GM19463 (cell line): Measurements from ENCODE around the gene CYP17A1.
"Not testable (repeated sequence)": the region's sequence is repeated elsewhere in the genome, so short reads cannot be mapped to it uniquely, and the experiment has no call there.

Experiments
- ATAC-seq: cut with Tn5 transposase; IDR thresholded peaks from one replicate; pipeline ENCODE4 v1.9.1; 2021; ENCODE audit warnings: mild to moderate bottlenecking, moderate library complexity; ENCODE audit not compliant: unreplicated experiment

The CYP17A1 gene

GRCh38 chr10:102837230-102837721, at the start of gene CYP17A1:
TSS of gene CYP17A1 (minus strand) at chr10:102837413. CDS start at chr10:102837361, 52 bp downstream.
- ATAC-seq = no peak

- no peak for ATAC-seq
These were observed 43.0 kb upstream of the CYP17A1 start for GRCh38 chr10:102880256-102880655.

- no peak for ATAC-seq
These were observed 41.4 kb upstream of the CYP17A1 start for GRCh38 chr10:102878629-102879028.

GRCh38 chr10:102876747-102877153, 39.5 kb upstream of the CYP17A1 start:
- ATAC-seq = no peak

- ATAC-seq = no peak
These were observed 35.0 kb upstream of the CYP17A1 start for GRCh38 chr10:102872163-102872562.

- no peak for ATAC-seq
These were observed 33.0 kb upstream of the CYP17A1 start for GRCh38 chr10:102870221-102870620.

- no peak for ATAC-seq
These were observed 32.3 kb upstream of the CYP17A1 start, which contains the start of gene AS3MT for GRCh38 chr10:102869258-102870198. TSS of gene AS3MT (plus strand) at chr10:102869470. CDS start at chr10:102869593, 123 bp downstream.

GRCh38 chr10:102868911-102869257, 31.7 kb upstream of the CYP17A1 start:
- ATAC-seq = no peak

- no peak for ATAC-seq
These were observed 28.4 kb upstream of the CYP17A1 start for GRCh38 chr10:102865620-102866019.

GRCh38 chr10:102863660-102864059, 26.4 kb upstream of the CYP17A1 start:
- ATAC-seq = no peak

- ATAC-seq = no peak
These were observed 22.7 kb upstream of the CYP17A1 start for GRCh38 chr10:102859911-102860310.

- ATAC-seq = no peak
These were observed 19.7 kb upstream of the CYP17A1 start for GRCh38 chr10:102856758-102857424.

GRCh38 chr10:102855731-102856436, 18.7 kb upstream of the CYP17A1 start:
- ATAC-seq = not testable (repeated sequence)

- not testable (repeated sequence) for ATAC-seq
These were observed 16.0 kb upstream of the CYP17A1 start for GRCh38 chr10:102853237-102853636.

- no peak for ATAC-seq
These were observed 12.9 kb upstream of the CYP17A1 start for GRCh38 chr10:102850025-102850518.

- no peak for ATAC-seq
These were observed 8.2 kb upstream of the CYP17A1 start for GRCh38 chr10:102845352-102845902.

GRCh38 chr10:102844190-102844776, 7.1 kb upstream of the CYP17A1 start:
- not testable (repeated sequence) for ATAC-seq

GRCh38 chr10:102843139-102843538, 5.9 kb upstream of the CYP17A1 start:
- ATAC-seq = not testable (repeated sequence)

GRCh38 chr10:102841827-102842345, 4.7 kb upstream of the CYP17A1 start:
- no peak for ATAC-seq
